HPDE6-E6E7 (cell line): ENCODE data around the gene CMTM7.

ENCODE experiments used
- DNase-seq: peaks from one replicate; pipeline ENCODE4 v3.0.0; 2011; ENCODE audit warnings: missing footprints; ENCODE audit errors: extremely low spot score

CMTM7 gene

GRCh38 chr3:32488474-32489008, 96.9 kb downstream of the CMTM7 start:
- no peak for DNase-seq

- no peak for DNase-seq
These were observed 101.2 kb downstream of the CMTM7 start for GRCh38 chr3:32492684-32493436.

- no peak for DNase-seq
These were observed 102.1 kb downstream of the CMTM7 start for GRCh38 chr3:32493437-32494414.

- no peak for DNase-seq
These were observed 103.4 kb downstream of the CMTM7 start for GRCh38 chr3:32495085-32495484.

- DNase-seq: peak; percentile 27
These were observed 104.0 kb downstream of the CMTM7 start for GRCh38 chr3:32495609-32496008.

- no peak for DNase-seq
These were observed 106.6 kb downstream of the CMTM7 start for GRCh38 chr3:32498252-32498651.

- DNase-seq: no peak
These were observed 107.3 kb downstream of the CMTM7 start for GRCh38 chr3:32498992-32499391.

- DNase-seq: no peak
These were observed 107.9 kb downstream of the CMTM7 start for GRCh38 chr3:32499585-32499984.

- DNase-seq: no peak
These were observed 108.6 kb downstream of the CMTM7 start for GRCh38 chr3:32500231-32500630.

GRCh38 chr3:32500880-32501782, 109.5 kb downstream of the CMTM7 start:
- no peak for DNase-seq

- no peak for DNase-seq
These were observed 110.1 kb downstream of the CMTM7 start for GRCh38 chr3:32501783-32502117.

- peak; percentile 67 for DNase-seq
These were observed 110.7 kb downstream of the CMTM7 start, which contains the start of gene CMTM6 for GRCh38 chr3:32502118-32502945. CMTM6 (minus strand) TSS chr3:32502852; CDS start chr3:32502745, 107 bp downstream.

GRCh38 chr3:32502946-32503286, 111.3 kb downstream of the CMTM7 start:
- DNase-seq: no peak
